Esophagus squamous epithelium (tissue), 4 donors: Measurements from ENCODE around the gene PBX2.
A peak's percentile ranks its signal among the peaks of the same experiment; 100 is the strongest.

Experiments used
- CTCF ChIP-seq, 6 experiments: fragments of 450-650 bp in 4 of 6; fragments of 200-600 bp in 2 of 6; sonication (generic) in 2 of 6; IDR thresholded peaks; one replicate each; pipeline ENCODE4 v1.5.1; 2016 to 2019; ENCODE audit warnings: antibody characterized with exemption in 6 of 6, mild to moderate bottlenecking in 4 of 6, moderate library complexity in 4 of 6
- POLR2A ChIP-seq, 4 donors: fragments of 450-650 bp; IDR thresholded peaks; one replicate each; pipeline ENCODE4 v1.6.1; 2017; ENCODE audit warnings: antibody characterized with exemption in 4 of 4, mild to moderate bottlenecking in 4 of 4, moderate library complexity in 3 of 4

- no peak for TF ChIP-seq CTCF (IDR thresholded peaks at IDR 0.05)
- TF ChIP-seq POLR2A (IDR thresholded peaks at IDR 0.05) = peak in 2 of 4 donors; percentile 69 to 88
These were observed at the start of gene PBX2 for GRCh38 chr6:32190054-32190851.
